ENCODE data around the gene EXO1. TPM values are rescaled to one million over a fixed set of nuclear protein-coding genes. Genes with fewer than 3 reads are reported as not detected.
A peak's percentile ranks its signal among the peaks of the same experiment; 100 is the strongest.

The EXO1 gene
- total RNA-seq, 1 experiment from 2014 or later, result 36.5 TPM

DNA sequence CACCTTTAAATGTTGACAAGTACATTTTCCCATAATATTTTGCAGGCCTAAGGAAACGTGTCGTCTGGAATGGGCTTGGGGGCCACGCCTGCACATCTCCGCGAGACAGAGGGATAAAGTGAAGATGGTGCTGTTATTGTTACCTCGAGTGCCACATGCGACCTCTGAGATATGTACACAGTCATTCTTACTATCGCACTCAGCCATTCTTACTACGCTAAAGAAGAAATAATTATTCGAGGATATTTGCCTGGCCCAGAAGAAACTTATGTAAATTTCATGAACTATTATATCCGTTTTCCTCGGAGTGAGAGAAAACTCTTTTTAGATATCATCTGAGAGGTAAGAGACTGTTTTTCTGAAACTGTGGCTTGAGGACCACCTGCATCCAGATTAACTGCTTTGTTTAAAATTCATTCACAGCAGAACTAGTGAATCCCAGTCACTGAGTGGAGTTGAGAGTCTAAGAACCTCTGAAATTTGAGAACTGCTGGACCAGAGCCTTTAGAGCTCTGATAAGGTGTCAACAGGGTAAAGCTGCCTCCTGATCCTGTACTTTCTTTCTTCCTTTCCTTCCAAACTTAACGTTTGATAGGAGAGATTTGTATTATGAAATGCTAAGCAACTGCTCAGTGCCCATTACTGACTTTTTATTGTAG lies 811 bp downstream of the EXO1 start:
- Mint-ChIP-seq H3K4me1 (peaks cover 19% of the 10 kb centered on the region), H3K4me3 (peak overlapping the region; percentile 98), H3K27me3 (ENCODE audit: low read depth) (no peaks in the 10 kb centered on the region), H3K36me3 (peaks cover 31% of the 10 kb centered on the region), H3K27ac (peak overlapping the region; percentile 99), H3K9me3 (no peaks in the 10 kb centered on the region)
- POLR2A ChIA-PET, result no interaction called here
- ATAC-seq (no peak), DNase-seq (ENCODE audit: low spot score) (no peak)
- CTCF ChIA-PET, result interaction anchor here (1.7 kb wide), 1 partner anchor 238 kb away, joined by 5 read pairs; no protein-coding TSS in a partner anchor
- TF ChIP-seq ESRRA (CRISPR knock-in tag; IDR thresholded peaks at IDR 0.05; ENCODE audit: borderline replicate concordance) (no peak), PRDM15 (CRISPR knock-in tag; IDR thresholded peaks at IDR 0.05) (no peak), NFATC4 (CRISPR knock-in tag; IDR thresholded peaks at IDR 0.05) (no peak), ETV6 (CRISPR knock-in tag; IDR thresholded peaks at IDR 0.05) (no peak), MYBL2 (CRISPR knock-in tag; IDR thresholded peaks at IDR 0.05) (no peak), JUN (CRISPR knock-in tag; IDR thresholded peaks at IDR 0.05) (no peak), USF1 (CRISPR knock-in tag; IDR thresholded peaks at IDR 0.05) (no peak), MXD4 (CRISPR knock-in tag; IDR thresholded peaks at IDR 0.05; ENCODE audit: borderline replicate concordance) (no peak), ZNF219 (CRISPR knock-in tag; IDR thresholded peaks at IDR 0.05; ENCODE audit: borderline replicate concordance) (no peak), ZNF512 (CRISPR knock-in tag; IDR thresholded peaks at IDR 0.05; ENCODE audit: borderline replicate concordance) (no peak), GRHL2 (CRISPR knock-in tag; IDR thresholded peaks at IDR 0.05; ENCODE audit: insufficient replicate concordance, severe bottlenecking) (no peak), TEAD4 (CRISPR knock-in tag; IDR thresholded peaks at IDR 0.05) (no peak), E2F4 (CRISPR knock-in tag; IDR thresholded peaks at IDR 0.05; ENCODE audit: borderline replicate concordance, low read depth) (no peak)
- TF ChIP-seq, protein P1, sequence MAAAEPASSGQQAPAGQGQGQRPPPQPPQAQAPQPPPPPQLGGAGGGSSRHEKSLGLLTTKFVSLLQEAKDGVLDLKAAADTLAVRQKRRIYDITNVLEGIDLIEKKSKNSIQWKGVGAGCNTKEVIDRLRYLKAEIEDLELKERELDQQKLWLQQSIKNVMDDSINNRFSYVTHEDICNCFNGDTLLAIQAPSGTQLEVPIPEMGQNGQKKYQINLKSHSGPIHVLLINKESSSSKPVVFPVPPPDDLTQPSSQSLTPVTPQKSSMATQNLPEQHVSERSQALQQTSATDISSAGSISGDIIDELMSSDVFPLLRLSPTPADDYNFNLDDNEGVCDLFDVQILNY (CRISPR knock-in tag; IDR thresholded peaks at IDR 0.05), result no peak
- TF ChIP-seq, protein P2, sequence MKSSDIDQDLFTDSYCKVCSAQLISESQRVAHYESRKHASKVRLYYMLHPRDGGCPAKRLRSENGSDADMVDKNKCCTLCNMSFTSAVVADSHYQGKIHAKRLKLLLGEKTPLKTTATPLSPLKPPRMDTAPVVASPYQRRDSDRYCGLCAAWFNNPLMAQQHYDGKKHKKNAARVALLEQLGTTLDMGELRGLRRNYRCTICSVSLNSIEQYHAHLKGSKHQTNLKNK (CRISPR knock-in tag; IDR thresholded peaks at IDR 0.05), result no peak

GRCh38 chr1:241849345-241849695 lies 1.3 kb downstream of the EXO1 start:
- ChIA-PET POLR2A (no interaction called here), CTCF (interaction anchor here (1.7 kb wide), 1 partner anchor 238 kb away, joined by 5 read pairs; no protein-coding TSS in a partner anchor)
- peak overlapping the region; percentile 99 for H3K27ac Mint-ChIP-seq
- no peaks in the 10 kb centered on the region for H3K27me3 Mint-ChIP-seq (ENCODE audit: low read depth)
- peak overlapping the region; percentile 98 for H3K4me3 Mint-ChIP-seq
- H3K9me3 Mint-ChIP-seq, result no peaks in the 10 kb centered on the region
- H3K4me1 Mint-ChIP-seq, result peaks cover 19% of the 10 kb centered on the region
- DNase-seq (ENCODE audit: low spot score) (no peak), ATAC-seq (no peak)
- H3K36me3 Mint-ChIP-seq, result peaks cover 36% of the 10 kb centered on the region
- TF ChIP-seq ZBTB21 (CRISPR knock-in tag; IDR thresholded peaks at IDR 0.05; ENCODE audit: borderline replicate concordance), result no peak
- TF ChIP-seq SOX15 (CRISPR knock-in tag; IDR thresholded peaks at IDR 0.05), result no peak
- TF ChIP-seq USF2 (CRISPR knock-in tag; IDR thresholded peaks at IDR 0.05), result no peak
- no peak for TF ChIP-seq MXD4 (CRISPR knock-in tag; IDR thresholded peaks at IDR 0.05; ENCODE audit: borderline replicate concordance)
- TF ChIP-seq ZNF263 (CRISPR knock-in tag; IDR thresholded peaks at IDR 0.05; ENCODE audit: low read depth), result no peak
- no peak for TF ChIP-seq JAZF1 (CRISPR knock-in tag; IDR thresholded peaks at IDR 0.05)
- TF ChIP-seq NFATC4 (CRISPR knock-in tag; IDR thresholded peaks at IDR 0.05), result no peak
- no peak for TF ChIP-seq TEAD1 (CRISPR knock-in tag; IDR thresholded peaks at IDR 0.05)
- TF ChIP-seq, protein P3, sequence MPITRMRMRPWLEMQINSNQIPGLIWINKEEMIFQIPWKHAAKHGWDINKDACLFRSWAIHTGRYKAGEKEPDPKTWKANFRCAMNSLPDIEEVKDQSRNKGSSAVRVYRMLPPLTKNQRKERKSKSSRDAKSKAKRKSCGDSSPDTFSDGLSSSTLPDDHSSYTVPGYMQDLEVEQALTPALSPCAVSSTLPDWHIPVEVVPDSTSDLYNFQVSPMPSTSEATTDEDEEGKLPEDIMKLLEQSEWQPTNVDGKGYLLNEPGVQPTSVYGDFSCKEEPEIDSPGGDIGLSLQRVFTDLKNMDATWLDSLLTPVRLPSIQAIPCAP (CRISPR knock-in tag; IDR thresholded peaks at IDR 0.05), result no peak
- TF ChIP-seq E2F4 (CRISPR knock-in tag; IDR thresholded peaks at IDR 0.05; ENCODE audit: borderline replicate concordance, low read depth), result no peak
